HL-60 (cell line): Measurements from ENCODE around the gene ERGIC3.

Source experiments
- DNase-seq, 2 experiments: peaks; one replicate each; pipeline ENCODE4 v3.0.0-alpha.2; 2010 to 2020; ENCODE audit warnings: low read depth in 1 of 2, low spot score in 1 of 2
- H3K27ac ChIP-seq: fragments of 250-450 bp; sonication (Bioruptor Pico); replicated peaks from 2 replicates; pipeline ENCODE4 v1.5.1; 2020; ENCODE audit warnings: mild to moderate bottlenecking, moderate library complexity
- H3K27me3 ChIP-seq: fragments of 250-450 bp; sonication (Bioruptor Pico); 2 replicates; pipeline ENCODE4 v1.5.1; 2021; ENCODE audit warnings: mild to moderate bottlenecking, moderate library complexity; ENCODE audit not compliant: insufficient read depth, poor library complexity, severe bottlenecking
- H3K4me3 ChIP-seq: replicated peaks from 2 replicates; pipeline ENCODE4 v1.5.1; 2011; ENCODE audit warnings: mild to moderate bottlenecking, control low read depth, low read length; ENCODE audit not compliant: insufficient read depth
- GABPA ChIP-seq: IDR thresholded peaks from 2 replicates; pipeline ENCODE4 v1.6.1; 2012; ENCODE audit warnings: low read depth
- POLR2AphosphoS5 ChIP-seq: IDR thresholded peaks from 2 replicates; pipeline ENCODE4 v1.6.1; 2012; ENCODE audit warnings: low read depth
- SPI1 ChIP-seq: IDR thresholded peaks from 2 replicates; pipeline ENCODE4 v1.6.1; 2012; ENCODE audit warnings: low read depth, mild to moderate bottlenecking, borderline replicate concordance
- TF ChIP-seq, protein P1 (sequence below): IDR thresholded peaks from 2 replicates; pipeline ENCODE4 v1.6.1; 2012; ENCODE audit warnings: low read depth; ENCODE audit not compliant: insufficient replicate concordance
- TF ChIP-seq, protein P2 (sequence below): IDR thresholded peaks from one replicate; pipeline ENCODE4 v1.5.1; 2011; ENCODE audit warnings: low read length, control low read depth, inconsistent platforms; ENCODE audit not compliant: insufficient read depth

Gene ERGIC3

DNA sequence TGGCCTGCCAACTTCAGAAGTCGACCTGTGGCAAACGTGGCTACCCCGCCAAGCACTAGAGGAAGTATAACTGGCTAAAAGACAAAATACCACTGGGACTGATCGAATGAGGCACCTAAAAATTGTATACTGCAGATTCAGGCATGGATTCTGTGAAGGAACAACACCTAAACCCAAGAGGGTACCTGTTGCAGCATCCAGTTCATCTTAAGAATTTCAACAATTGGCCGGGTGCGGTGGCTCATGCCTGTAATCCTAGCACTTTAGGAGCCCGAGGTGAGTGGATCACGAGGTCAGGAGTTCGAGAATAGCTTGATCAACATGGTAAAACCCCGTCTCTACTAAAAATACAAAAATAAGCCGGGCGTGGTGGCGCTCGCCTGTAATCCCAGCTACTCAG lies 46.5 kb downstream of the ERGIC3 start:
- Histone ChIP-seq H3K27ac (no peak overlapping the region), H3K27me3 (no peaks in the 10 kb centered on the region), H3K4me3 (no peak overlapping the region)
- TF ChIP-seq, protein P1, sequence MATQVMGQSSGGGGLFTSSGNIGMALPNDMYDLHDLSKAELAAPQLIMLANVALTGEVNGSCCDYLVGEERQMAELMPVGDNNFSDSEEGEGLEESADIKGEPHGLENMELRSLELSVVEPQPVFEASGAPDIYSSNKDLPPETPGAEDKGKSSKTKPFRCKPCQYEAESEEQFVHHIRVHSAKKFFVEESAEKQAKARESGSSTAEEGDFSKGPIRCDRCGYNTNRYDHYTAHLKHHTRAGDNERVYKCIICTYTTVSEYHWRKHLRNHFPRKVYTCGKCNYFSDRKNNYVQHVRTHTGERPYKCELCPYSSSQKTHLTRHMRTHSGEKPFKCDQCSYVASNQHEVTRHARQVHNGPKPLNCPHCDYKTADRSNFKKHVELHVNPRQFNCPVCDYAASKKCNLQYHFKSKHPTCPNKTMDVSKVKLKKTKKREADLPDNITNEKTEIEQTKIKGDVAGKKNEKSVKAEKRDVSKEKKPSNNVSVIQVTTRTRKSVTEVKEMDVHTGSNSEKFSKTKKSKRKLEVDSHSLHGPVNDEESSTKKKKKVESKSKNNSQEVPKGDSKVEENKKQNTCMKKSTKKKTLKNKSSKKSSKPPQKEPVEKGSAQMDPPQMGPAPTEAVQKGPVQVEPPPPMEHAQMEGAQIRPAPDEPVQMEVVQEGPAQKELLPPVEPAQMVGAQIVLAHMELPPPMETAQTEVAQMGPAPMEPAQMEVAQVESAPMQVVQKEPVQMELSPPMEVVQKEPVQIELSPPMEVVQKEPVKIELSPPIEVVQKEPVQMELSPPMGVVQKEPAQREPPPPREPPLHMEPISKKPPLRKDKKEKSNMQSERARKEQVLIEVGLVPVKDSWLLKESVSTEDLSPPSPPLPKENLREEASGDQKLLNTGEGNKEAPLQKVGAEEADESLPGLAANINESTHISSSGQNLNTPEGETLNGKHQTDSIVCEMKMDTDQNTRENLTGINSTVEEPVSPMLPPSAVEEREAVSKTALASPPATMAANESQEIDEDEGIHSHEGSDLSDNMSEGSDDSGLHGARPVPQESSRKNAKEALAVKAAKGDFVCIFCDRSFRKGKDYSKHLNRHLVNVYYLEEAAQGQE: no peak
- TF ChIP-seq GABPA (no peak), SPI1 (no peak), POLR2AphosphoS5 (no peak)
- TF ChIP-seq, protein P2, sequence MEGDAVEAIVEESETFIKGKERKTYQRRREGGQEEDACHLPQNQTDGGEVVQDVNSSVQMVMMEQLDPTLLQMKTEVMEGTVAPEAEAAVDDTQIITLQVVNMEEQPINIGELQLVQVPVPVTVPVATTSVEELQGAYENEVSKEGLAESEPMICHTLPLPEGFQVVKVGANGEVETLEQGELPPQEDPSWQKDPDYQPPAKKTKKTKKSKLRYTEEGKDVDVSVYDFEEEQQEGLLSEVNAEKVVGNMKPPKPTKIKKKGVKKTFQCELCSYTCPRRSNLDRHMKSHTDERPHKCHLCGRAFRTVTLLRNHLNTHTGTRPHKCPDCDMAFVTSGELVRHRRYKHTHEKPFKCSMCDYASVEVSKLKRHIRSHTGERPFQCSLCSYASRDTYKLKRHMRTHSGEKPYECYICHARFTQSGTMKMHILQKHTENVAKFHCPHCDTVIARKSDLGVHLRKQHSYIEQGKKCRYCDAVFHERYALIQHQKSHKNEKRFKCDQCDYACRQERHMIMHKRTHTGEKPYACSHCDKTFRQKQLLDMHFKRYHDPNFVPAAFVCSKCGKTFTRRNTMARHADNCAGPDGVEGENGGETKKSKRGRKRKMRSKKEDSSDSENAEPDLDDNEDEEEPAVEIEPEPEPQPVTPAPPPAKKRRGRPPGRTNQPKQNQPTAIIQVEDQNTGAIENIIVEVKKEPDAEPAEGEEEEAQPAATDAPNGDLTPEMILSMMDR: no peak
- no peak for DNase-seq

DNA sequence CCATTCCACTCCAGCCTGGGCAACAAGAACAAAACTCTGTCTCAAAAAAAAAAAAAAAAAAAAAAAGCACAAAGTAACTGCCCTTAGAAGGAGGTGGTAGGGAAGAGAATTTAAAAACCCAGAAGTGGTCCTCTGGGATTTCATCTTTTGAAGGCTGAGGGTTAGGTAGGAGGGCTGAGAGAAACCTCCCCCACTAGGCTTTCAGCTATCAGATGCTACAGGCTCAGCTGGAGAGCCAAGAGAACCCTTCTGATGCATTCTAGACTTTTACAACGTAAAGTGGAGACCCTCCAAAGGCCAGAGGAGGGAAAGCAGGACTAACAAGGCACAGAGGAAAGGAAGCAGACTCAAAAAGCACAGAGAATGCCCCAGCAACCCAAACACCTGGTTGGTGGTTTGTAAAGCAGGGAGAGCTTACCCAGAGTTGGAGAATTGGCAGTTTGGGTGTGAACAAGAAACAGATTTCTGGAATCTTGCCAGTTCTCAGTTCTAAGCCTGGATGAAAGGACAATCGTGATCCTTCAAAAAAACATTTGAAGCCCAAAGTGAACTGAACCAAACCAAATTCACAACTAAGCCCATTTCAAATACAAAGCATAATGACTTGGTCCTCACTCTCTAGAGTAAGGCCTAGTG lies 50.6 kb downstream of the ERGIC3 start:
- TF ChIP-seq GABPA (no peak), SPI1 (no peak), POLR2AphosphoS5 (no peak)
- TF ChIP-seq, protein P2: no peak
- TF ChIP-seq, protein P1: no peak
- no peak for DNase-seq
- Histone ChIP-seq H3K4me3 (no peak overlapping the region), H3K27ac (no peak overlapping the region), H3K27me3 (no peaks in the 10 kb centered on the region)

DNA sequence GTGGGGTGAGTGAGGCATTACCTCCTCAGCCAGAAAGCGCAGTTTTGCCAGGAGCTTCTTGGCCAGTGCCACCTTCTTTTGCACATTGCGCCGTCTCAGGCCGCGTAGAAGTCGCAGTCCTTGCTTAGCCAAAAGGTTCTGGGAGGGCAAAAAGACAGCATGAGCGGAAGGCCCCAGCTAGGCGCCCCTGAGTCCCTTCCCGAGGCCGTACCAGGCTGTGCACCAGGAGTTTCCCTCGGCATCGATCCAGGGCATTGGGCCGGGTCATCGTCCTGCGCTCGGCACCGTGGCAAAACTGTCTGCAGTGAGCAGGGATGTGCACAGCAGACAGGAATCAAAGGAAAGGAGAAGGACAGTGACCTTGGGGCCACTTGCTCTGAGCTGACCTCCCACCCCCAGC lies 53.6 kb downstream of the ERGIC3 start:
- TF ChIP-seq, protein P1: no peak
- H3K27me3 ChIP-seq: peaks cover 10% of the 10 kb centered on the region
- no peak overlapping the region for H3K27ac ChIP-seq
- no peak overlapping the region for H3K4me3 ChIP-seq
- DNase-seq: no peak

DNA sequence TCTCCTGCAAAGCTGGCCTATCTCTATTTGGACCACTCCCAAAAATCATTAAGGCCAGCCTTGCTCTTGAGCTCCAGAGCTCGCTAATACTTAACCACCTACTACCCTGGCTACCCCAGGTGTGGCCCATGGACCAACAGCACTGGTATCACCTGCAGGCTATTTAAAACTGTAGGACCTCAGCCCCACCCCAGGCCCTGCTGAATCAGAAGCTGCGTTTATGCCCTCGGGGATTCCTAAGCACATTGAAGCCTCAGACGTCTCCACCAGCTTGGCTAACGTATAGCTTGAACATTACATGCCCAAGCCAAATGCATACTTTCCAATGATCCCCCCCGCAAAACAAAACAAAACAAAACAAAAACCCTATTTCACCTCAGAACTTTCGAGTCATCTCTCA lies 54.0 kb downstream of the ERGIC3 start:
- H3K27ac ChIP-seq: no peak overlapping the region
- no peak for DNase-seq
- TF ChIP-seq SPI1: no peak
- TF ChIP-seq GABPA: no peak
- TF ChIP-seq, protein P1: no peak
- TF ChIP-seq POLR2AphosphoS5: no peak
- TF ChIP-seq, protein P2: no peak
- H3K27me3 ChIP-seq: peaks cover 14% of the 10 kb centered on the region
- H3K4me3 ChIP-seq: no peak overlapping the region
